ENCODE data around the gene TNFRSF4. TPM values are rescaled to one million over a fixed set of nuclear protein-coding genes. Genes with fewer than 3 reads are reported as not detected.
"Not testable (repeated sequence)": the region's sequence is repeated elsewhere in the genome, so short reads cannot be mapped to it uniquely, and the experiment has no call there.

Gene TNFRSF4
- total RNA-seq, 1 experiment from 2014 or later: not detected

GRCh38 chr1:1203561-1204424 lies 10.2 kb downstream of the TNFRSF4 start:
- no peak for DNase-seq (ENCODE audit: low spot score)

GRCh38 chr1:1202831-1203560 lies 11.0 kb downstream of the TNFRSF4 start:
- DNase-seq (ENCODE audit: low spot score): no peak

- DNase-seq (ENCODE audit: low spot score): no peak
Measured at GRCh38 chr1:1200876-1201810, 12.8 kb downstream of the TNFRSF4 start.

DNA sequence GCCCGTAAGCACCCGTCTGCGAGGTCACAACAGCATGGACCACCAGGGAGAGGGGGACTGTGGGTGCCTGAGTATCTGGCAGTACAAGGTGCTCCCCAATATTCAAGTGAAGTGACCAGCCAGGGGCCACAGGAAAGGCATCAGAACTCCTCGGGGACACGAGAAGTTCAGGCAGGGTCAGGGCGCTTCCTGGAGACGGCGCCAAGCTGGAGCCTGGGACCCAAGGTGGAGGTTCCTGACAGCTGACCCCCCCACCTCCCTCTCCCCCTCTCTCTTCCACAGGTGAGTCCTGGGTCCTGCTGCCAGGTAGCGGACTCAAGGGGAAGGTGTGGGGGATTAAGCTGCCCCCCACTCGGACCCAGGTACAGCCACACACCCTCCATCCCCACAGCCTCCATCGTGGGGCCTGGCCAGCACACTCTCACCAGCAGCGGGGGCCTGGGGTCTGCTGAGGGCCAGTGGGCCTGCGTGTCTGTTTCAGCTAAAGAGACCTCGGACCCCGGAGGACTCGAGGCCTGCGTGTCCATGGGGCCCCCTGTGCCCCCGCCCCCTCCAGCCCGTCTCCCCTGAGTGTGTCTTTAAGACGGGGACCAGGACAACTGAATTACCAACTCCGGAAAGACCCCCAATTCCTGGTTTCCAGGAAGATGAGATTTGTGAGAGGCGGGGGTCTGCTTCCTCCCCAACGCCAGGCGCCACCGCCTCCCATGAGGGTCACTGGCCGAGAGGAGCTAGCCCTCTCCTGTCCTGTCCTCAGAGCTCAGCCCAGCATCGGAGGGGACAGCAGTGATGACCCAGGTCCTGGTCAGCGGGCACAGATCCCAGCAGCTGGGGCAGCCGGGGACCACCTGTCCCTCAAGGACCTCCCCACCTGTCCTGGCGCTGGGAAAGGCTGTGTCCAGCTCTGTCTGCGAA lies 13.7 kb downstream of the TNFRSF4 start:
- no peak for DNase-seq (ENCODE audit: low spot score)

DNA sequence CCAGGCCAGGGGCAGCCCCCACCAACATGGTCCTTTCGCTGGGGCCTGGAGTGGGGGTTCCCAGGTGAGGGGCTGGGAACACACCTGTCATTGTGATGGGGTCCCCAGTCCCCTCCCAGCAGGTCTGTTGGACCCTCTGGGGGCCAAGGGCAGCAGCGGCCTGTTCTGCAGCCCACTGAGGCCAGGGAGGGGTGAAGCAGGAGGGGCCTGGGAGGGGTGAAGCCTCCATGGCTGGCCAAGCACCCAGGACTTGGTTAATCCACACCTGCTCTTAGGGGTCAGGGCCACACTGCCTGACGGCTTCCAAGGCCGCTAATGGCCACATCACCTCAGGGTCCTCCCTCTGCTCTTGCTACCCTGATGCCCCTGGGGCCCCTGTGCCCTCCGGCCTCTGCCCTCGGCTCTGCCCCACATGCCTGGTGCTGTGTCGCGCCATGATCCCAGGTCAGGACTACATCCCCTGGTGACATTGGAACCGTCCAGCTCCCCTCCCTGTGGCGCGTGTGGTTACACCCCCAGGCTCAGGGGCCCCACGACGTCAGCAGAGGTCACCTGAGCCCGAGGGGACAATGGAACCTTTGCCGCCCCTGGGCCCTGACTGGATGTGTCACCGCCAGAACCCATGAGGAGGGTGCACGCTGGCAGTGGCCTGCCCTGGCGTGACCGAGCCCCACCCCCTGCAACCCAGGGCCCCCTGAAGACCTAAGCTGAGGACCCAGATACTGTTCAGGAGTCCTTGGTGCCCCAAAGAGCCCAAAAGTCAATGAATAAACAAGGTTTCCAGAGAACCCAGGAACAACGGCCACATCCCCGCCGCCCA lies 14.6 kb downstream of the TNFRSF4 start:
- no peak for DNase-seq (ENCODE audit: low spot score)

DNA sequence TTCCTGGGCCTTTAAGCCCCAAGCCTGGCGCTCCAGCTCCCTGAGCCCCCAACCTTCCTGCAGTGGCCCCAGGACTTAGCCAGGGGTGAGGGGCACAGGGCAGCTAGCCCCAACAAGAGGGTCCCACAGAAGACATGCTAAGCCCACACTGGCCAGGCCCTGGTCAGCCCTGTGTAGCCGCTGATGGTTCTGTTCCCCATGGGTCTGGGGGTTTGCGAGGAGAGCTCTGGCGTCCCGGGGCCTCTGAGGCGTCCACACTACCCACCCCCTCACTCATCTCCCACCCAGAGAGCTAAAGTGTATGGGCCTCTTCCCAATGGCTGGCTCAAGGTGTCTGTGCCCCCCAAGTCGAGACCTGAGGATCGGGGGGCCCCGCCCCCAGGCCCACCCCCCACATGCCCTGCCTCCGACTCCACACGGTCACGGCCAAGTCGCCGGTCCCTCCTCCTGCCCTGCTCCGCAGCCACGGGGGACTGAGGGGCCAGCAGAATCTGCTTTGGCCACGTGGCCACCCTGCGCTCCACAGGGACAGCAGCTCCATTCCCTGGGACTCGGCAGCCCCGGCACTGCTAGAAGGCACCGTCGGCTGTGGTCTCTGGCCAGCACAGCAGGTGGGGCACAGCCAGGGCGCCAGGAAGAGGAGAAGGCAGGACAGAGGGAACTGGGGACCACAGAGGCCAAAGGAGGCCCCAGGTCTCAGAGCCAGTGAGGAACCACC lies 15.4 kb downstream of the TNFRSF4 start:
- no peak for DNase-seq (ENCODE audit: low spot score)

GRCh38 chr1:1197551-1198422 lies 16.2 kb downstream of the TNFRSF4 start:
- no peak for DNase-seq (ENCODE audit: low spot score)

DNA sequence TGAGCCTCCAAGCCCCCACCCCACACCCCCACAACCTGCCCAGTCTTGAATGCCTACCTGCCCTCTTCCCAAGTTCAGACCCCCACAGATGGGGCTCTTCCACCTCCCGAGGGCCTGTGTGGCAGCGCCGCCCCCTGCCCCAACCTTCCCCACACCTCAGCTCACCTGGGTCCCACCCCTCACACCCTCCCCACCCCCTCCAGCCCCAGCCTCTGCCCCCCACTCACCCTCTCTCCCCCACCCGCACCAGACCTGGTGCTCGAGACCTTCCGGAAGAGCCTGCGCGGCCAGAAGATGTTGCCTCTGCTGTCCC lies 16.8 kb downstream of the TNFRSF4 start:
- no peak for DNase-seq (ENCODE audit: low spot score)

- DNase-seq (ENCODE audit: low spot score): no peak
Measured at GRCh38 chr1:1196431-1197187, 17.3 kb downstream of the TNFRSF4 start.

GRCh38 chr1:1195726-1196125 lies 18.2 kb downstream of the TNFRSF4 start:
- DNase-seq (ENCODE audit: low spot score): not testable (repeated sequence)

DNA sequence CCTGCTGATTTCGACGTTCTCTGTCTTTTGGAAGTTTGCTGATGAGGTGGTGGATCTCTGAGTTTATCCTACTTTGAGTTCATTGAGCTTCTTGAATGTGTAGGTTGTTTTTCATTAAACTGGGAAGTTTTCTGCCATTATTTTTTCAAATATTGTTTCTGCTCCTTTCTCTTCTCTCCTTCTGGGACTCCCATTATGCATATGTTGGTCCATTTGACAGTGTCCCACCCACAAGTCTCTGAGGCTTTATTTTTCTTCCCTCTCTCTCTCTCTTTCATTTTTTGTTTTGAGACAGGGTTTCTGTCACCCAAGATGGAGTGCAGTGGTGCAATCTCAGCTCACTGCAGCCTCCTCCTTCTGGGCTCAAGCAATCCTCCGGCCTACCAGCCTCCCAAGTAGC lies 19.2 kb downstream of the TNFRSF4 start:
- no peak for DNase-seq (ENCODE audit: low spot score)

- DNase-seq (ENCODE audit: low spot score): no peak
Measured at GRCh38 chr1:1191734-1192133, 22.2 kb downstream of the TNFRSF4 start.

DNA sequence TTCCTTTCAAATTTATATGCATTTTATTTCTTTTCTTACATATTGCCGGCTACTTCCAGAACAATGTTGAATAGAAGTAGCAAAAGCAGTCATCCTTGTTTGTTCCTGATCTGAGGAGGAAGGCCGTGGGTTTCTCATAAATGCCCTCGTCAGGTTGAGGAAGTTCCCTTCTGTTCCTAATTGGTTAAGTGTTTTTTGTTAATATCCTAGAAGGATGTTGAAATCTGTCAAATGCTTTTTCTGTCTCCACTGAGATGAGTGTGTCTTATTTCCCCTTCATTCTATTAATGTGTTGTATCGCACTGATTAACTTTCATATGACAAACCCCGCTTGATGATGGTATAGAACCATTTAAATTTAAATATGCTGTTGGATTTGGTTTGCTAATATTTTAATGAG lies 24.8 kb downstream of the TNFRSF4 start:
- no peak for DNase-seq (ENCODE audit: low spot score)

- no peak for DNase-seq (ENCODE audit: low spot score)
Measured at GRCh38 chr1:1187938-1188337, 26.0 kb downstream of the TNFRSF4 start.

DNA sequence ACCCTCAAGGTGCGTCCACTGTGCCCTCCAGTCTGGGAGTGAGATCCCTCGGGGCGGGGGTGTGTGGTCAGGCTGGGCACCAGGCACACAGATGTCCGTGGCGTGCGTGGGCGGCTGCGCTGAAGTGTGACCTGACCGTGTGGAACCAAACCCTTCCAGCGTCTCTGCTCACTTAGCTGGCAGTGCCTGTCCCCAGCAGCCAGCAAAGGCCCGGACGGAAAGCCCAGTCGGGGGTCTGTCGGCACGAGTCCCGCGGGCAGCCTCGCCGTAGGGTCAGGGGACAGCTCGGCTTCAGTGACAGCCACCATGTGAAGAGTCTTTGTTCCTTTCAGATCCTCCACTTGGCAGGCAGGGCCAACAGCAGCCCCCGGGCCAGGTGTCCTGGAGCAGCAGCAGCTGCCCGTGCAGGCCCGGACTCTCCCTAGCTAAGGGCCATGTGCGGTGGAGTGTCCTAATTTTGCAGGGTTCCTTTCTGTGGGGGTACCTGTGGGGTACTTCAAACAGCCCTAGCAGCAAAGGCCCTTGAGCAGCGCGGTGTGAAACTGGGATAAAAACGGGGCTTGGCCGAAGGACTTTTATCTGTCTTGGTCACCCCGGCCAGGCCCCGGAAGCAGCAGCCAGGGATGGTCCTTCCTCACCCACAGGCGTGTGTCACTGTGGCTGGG lies 28.7 kb downstream of the TNFRSF4 start:
- DNase-seq (ENCODE audit: low spot score): no peak

DNA sequence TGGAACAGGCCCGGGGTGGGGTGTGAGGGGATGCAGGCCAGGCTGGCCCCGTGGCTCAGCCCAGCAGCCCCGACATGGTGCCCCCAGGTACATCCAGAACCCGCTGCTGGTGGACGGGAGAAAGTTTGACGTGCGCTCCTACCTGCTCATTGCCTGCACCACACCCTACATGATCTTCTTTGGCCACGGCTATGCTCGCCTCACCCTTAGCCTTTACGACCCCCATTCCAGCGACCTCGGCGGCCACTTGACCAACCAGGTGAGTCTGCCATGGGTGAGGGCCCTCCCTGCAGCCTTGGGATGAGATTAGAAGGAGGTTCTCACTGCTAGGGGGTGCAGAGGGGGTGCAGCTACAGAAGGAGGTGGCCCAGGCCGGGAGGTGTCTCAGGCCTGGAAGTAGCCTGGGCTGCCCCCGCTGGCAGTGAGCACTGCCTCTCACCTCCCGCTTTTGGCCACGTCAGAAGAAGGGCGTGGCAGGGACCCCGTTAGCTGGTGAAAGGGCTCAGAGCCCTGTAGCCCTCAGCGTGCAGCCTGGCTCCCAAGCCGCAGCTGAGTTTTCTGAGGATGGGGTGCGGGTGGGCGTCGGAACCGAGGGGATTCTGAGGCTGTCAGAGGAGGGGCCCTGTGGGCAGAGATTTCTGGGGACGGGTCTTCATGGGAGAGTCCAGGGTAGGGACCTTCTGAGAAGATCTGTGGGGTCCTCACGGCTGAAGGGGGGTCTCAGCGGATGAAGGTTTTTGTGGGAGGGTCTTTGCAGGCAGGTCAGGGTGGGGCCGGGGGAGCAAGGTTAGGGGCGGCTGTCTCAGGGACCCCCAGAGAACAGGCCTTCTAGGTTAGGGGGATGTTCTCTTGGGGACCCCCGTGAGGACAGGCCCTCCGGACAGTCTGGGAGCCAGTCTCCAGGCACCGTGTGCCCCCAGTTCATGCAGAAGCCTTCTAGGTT lies 29.8 kb downstream of the TNFRSF4 start:
- no peak for DNase-seq (ENCODE audit: low spot score)
